Body of pancreas (tissue), 4 donors: Measurements from ENCODE around the gene WNT9B. TPM values are rescaled to one million over a fixed set of nuclear protein-coding genes. Genes with fewer than 3 reads are reported as not detected.
A peak's percentile ranks its signal among the peaks of the same experiment; 100 is the strongest.

ENCODE experiments used
- ATAC-seq: fragments of 150-250 bp; one replicate; pipeline ENCODE4 v1.9.1; 2016
- DNase-seq, 4 donors: peaks; one replicate each; pipeline ENCODE4 v3.0.0-alpha.2; 2019
- H3K27ac ChIP-seq, 4 donors: fragments of 200-600 bp; sonication (generic); 1 replicate in 3 of 4; 2 replicates in 1 of 4; pipeline versions ENCODE4 v1.5.1 to v1.6.1; 2016 to 2019; ENCODE audit warnings: mild to moderate bottlenecking in 1 of 4, mixed read lengths in 1 of 4, moderate library complexity in 1 of 4
- H3K27me3 ChIP-seq, 2 donors: fragments of 200-600 bp; sonication (generic); one replicate each; pipeline ENCODE4 v1.6.0; 2016; ENCODE audit warnings: mild to moderate bottlenecking in 1 of 2
- H3K36me3 ChIP-seq, 2 donors: fragments of 200-600 bp; sonication (generic); replicated peaks in 1 of 2; 2 replicates each; pipeline ENCODE4 v1.5.1; 2016; ENCODE audit warnings: low read depth in 2 of 2; ENCODE audit not compliant: insufficient read depth in 1 of 2
- H3K4me1 ChIP-seq: fragments of 200-600 bp; sonication (generic); one replicate; pipeline ENCODE4 v1.6.0; 2016
- H3K4me3 ChIP-seq, 2 donors: fragments of 200-600 bp; sonication (generic); 1 replicate in 1 of 2; 2 replicates in 1 of 2; pipeline ENCODE4 v1.5.1; 2016 to 2019
- H3K9me3 ChIP-seq, 3 donors: fragments of 200-600 bp; sonication (generic); 1 replicate in 2 of 3; 2 replicates in 1 of 3; pipeline ENCODE4 v1.5.1; 2016
- POLR2A ChIP-seq, 3 donors: fragments of 450-650 bp; IDR thresholded peaks; one replicate each; pipeline ENCODE4 v1.6.1; 2016; ENCODE audit warnings: antibody characterized with exemption in 3 of 3, mild to moderate bottlenecking in 2 of 3
- WGBS, 2 donors: methylation state at CpG; one replicate each; pipeline ENCODE4 v1.1.5; 2017; 5-methylcytosine and 5-hydroxymethylcytosine counted together
- intact Hi-C: fragments of 100-400 bp; cut with DNase I; formaldehyde crosslinking; loops from one replicate; pipeline ENCODE4 v1.15.1; 2023
- total RNA-seq, 2 donors: library from RNA; depleted of rRNA; stranded (reverse); fragments of >200 nt; gene quantifications; one replicate each; pipeline ENCODE4 v1.1.0, GENCODE V29; 2016
- TF ChIP-seq, protein P1 (sequence below), 7 experiments: fragments of 450-650 bp in 4 of 7; fragments of 200-600 bp in 3 of 7; sonication (generic) in 3 of 7; IDR thresholded peaks; one replicate each; pipeline ENCODE4 v1.5.1; 2016 to 2019; ENCODE audit warnings: antibody characterized with exemption in 7 of 7

WNT9B gene
- total RNA-seq, 2 donors from 2014 or later = not detected

DNA sequence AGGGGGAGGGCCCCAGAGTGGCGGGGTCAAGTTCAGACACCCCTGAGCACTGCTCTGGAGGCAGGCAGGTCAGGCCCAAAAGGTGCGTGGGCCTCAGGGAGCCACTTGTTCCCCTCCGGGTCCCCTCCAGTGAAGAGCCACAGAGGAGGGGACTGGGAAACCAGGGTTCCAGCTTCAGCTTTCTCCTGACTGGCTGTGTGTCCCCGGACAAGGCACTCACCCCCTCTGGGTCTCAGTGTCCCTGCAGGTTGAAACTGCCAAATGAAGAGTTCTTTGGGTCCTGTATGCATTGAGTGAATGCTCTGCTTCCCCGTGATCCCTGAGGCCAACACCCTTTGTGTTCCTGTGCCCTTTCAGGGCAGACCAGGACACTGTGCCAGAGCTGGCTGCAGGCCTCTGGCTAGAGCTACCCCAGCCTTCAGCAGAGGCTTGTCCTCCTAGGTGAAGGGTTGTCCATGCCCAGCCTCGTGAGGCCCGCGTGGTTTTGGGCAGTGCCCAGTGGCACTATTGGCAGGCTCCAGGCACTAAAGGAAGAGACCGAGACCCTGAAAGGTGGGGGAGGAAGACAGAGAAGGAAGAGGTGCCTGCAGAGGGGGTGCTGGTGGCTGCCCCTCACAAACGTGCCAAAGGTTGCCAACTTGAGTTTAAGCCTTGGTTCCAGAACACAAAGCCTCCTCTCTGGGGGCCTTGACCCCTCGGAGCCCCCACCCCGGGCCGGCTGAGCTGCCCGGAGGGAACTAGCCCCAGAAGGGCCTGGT is 19.6 kb upstream of the WNT9B start:
- Histone ChIP-seq H3K9me3 (no peaks in the 10 kb centered on the region), H3K27me3 (no peaks in the 10 kb centered on the region), H3K27ac (no peak overlapping the region), H3K36me3 (no peaks in the 10 kb centered on the region), H3K4me3 (no peak overlapping the region), H3K4me1 (no peaks in the 10 kb centered on the region)
- TF ChIP-seq, protein P1, sequence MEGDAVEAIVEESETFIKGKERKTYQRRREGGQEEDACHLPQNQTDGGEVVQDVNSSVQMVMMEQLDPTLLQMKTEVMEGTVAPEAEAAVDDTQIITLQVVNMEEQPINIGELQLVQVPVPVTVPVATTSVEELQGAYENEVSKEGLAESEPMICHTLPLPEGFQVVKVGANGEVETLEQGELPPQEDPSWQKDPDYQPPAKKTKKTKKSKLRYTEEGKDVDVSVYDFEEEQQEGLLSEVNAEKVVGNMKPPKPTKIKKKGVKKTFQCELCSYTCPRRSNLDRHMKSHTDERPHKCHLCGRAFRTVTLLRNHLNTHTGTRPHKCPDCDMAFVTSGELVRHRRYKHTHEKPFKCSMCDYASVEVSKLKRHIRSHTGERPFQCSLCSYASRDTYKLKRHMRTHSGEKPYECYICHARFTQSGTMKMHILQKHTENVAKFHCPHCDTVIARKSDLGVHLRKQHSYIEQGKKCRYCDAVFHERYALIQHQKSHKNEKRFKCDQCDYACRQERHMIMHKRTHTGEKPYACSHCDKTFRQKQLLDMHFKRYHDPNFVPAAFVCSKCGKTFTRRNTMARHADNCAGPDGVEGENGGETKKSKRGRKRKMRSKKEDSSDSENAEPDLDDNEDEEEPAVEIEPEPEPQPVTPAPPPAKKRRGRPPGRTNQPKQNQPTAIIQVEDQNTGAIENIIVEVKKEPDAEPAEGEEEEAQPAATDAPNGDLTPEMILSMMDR (IDR thresholded peaks at IDR 0.05) = no peak
- TF ChIP-seq POLR2A (IDR thresholded peaks at IDR 0.05) = no peak
- ATAC-seq (no peak), DNase-seq (no peak)
- 71 to 74% methylated on average over 9 to 14 of the region's 14 CpGs for WGBS, 2 donors
- intact Hi-C loops = no loop called here

DNA sequence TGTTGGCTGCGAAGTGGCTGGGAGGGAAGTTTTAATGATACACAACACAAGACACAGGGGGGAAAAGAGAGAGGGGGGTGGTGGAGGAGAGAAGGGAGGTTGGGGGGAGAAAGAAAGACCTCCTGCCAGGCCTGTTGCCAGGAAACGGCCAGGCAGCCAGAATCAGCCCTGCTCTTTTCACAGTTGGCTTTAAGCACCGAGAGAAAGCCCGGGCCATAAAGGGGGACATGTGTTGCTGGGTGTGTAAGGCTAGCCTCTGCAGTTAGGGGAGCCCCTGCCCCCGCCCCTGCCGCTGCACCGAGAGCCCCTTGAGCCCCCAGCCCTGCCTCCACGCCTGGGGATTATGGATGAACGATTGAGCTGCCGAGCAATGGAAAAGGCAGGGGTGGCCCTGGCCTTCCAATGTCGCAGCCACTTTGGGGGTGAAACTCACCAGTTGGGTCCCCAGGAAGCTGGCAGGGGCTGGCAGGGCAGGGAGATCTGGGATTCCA is 19.0 kb upstream of the WNT9B start:
- no peaks in the 10 kb centered on the region for H3K36me3 ChIP-seq
- WGBS, 2 donors = 66 to 77% methylated on average over 8 to 11 of the region's 11 CpGs
- intact Hi-C loops = no loop called here
- TF ChIP-seq POLR2A (IDR thresholded peaks at IDR 0.05) = no peak
- TF ChIP-seq, protein P1 (IDR thresholded peaks at IDR 0.05) = no peak
- no peak overlapping the region for H3K27ac ChIP-seq
- no peaks in the 10 kb centered on the region for H3K4me1 ChIP-seq
- H3K9me3 ChIP-seq = no peaks in the 10 kb centered on the region
- DNase-seq (no peak), ATAC-seq (no peak)
- no peaks in the 10 kb centered on the region for H3K27me3 ChIP-seq
- no peak overlapping the region for H3K4me3 ChIP-seq

DNA sequence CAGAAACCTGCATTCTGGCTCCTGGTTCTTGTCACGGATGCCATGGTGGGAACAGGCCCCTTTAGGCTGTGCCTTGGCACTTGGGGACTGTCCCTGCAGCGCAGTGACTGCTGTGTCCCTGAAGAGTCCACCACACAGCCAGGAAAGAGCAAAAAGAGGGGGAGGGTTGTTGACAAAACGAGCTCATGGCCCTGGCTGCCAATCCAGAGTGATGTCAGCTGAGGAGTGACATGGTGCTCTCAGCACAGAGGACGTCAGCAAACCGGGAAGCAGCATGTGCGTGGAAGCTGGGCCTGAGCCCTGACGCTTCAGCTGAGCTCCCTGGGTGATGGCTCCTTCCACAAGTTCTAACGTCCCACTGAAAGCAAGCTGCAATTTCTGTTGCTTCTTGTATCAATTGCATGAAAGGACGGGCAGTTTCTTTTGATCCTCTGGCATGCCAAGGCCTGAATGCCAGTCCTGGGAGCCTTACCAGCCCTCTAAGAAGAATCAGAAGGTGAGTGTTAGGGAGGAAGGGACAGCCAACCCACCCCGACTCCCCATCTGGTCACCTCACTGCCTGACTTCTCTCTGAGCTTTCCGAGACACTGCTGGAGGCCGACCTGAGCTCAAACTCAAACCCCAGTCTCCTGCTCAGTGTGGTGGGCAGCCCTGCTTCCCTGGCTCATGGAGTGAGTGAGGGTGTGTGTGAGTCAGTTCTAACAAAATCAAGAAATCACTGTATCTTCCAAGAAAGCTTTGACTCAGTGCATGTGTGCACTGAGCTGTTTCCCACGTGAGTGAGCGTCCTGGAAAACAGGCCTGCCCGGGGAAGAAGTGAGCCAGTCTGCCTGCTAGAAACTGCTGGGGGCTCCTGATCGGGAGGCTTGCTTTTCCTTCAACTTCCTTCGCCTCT is 18.2 kb upstream of the WNT9B start:
- H3K36me3 ChIP-seq = no peaks in the 10 kb centered on the region
- no peak for TF ChIP-seq POLR2A (IDR thresholded peaks at IDR 0.05)
- TF ChIP-seq, protein P1 (IDR thresholded peaks at IDR 0.05) = no peak
- no peaks in the 10 kb centered on the region for H3K4me1 ChIP-seq
- ATAC-seq (peak; percentile 63), DNase-seq (peak; percentile 33 to 79 (median 62))
- H3K27me3 ChIP-seq = no peaks in the 10 kb centered on the region
- no peak overlapping the region for H3K4me3 ChIP-seq
- WGBS, 2 donors = 61 to 69% methylated on average over 15 to 17 of the region's 17 CpGs
- no peaks in the 10 kb centered on the region for H3K9me3 ChIP-seq
- intact Hi-C loops = no loop called here
- no peak overlapping the region for H3K27ac ChIP-seq

DNA sequence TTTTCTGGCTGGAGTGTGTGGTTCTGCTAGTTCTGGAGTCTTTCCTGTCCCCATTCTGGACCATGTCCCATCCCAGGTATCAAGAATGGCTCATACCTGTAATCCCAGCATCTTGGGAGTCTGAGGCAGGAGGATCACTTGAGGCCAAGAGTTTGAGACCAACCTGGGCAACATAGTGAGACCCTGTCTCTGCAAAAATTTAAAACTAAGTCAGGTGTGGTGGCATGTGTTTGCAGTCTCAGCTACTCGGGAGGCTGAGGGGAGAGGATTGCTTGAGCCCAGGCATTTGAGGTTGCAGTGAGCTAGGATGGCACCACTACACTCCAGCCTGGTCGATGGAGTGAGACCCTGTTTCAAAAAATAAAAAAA is 17.6 kb upstream of the WNT9B start:
- no peak overlapping the region for H3K27ac ChIP-seq
- H3K36me3 ChIP-seq = no peaks in the 10 kb centered on the region
- 73 to 83% methylated on average over 2 of the region's 2 CpGs for WGBS, 2 donors
- TF ChIP-seq POLR2A (IDR thresholded peaks at IDR 0.05) = no peak
- TF ChIP-seq, protein P1 (IDR thresholded peaks at IDR 0.05) = no peak
- H3K27me3 ChIP-seq = no peaks in the 10 kb centered on the region
- H3K4me3 ChIP-seq = no peak overlapping the region
- no peaks in the 10 kb centered on the region for H3K9me3 ChIP-seq
- DNase-seq (no peak), ATAC-seq (no peak)
- H3K4me1 ChIP-seq = no peaks in the 10 kb centered on the region
- intact Hi-C loops = no loop called here
